H9 (cell line): ENCODE results near the gene RASA4B. TPM values are rescaled to one million over a fixed set of nuclear protein-coding genes. Genes with fewer than 3 reads are reported as not detected.

Experiments
- DNase-seq: peaks from one replicate; pipeline ENCODE4 v3.0.0-alpha.2; 2017
- H2AFZ ChIP-seq: one replicate; pipeline ENCODE4 v1.6.1; 2013; ENCODE audit warnings: mild to moderate bottlenecking, low read length, control low read depth, moderate library complexity
- H2AK5ac ChIP-seq: 2 replicates; pipeline ENCODE4 v1.6.1; 2013; ENCODE audit warnings: low read length, control low read depth, mixed read lengths; ENCODE audit not compliant: insufficient read length
- H2BK120ac ChIP-seq: one replicate; pipeline ENCODE4 v1.6.1; 2013; ENCODE audit warnings: low read depth, mild to moderate bottlenecking, low read length, control low read depth, inconsistent platforms; ENCODE audit not compliant: poor library complexity, severe bottlenecking
- H2BK12ac ChIP-seq: 2 replicates; pipeline ENCODE4 v1.6.1; 2013; ENCODE audit warnings: low read length, control low read depth, mixed read lengths, low read depth; ENCODE audit not compliant: insufficient read length
- H2BK15ac ChIP-seq: 2 replicates; pipeline ENCODE4 v1.6.1; 2013; ENCODE audit warnings: low read depth, low read length, control low read depth
- H2BK20ac ChIP-seq: one replicate; pipeline ENCODE4 v1.6.1; 2013; ENCODE audit warnings: low read depth, mild to moderate bottlenecking, low read length, control low read depth, inconsistent platforms; ENCODE audit not compliant: poor library complexity, severe bottlenecking
- H2BK5ac ChIP-seq: 2 replicates; pipeline ENCODE4 v1.6.1; 2013; ENCODE audit warnings: low read length, control low read depth, mixed read lengths; ENCODE audit not compliant: insufficient read length
- H3K14ac ChIP-seq: 2 replicates; pipeline ENCODE4 v1.6.1; 2013; ENCODE audit warnings: low read length, control low read depth; ENCODE audit not compliant: insufficient read depth
- H3K18ac ChIP-seq: 2 replicates; pipeline ENCODE4 v1.6.1; 2013; ENCODE audit warnings: low read depth, mild to moderate bottlenecking, mixed read lengths, low read length, control low read depth; ENCODE audit not compliant: insufficient read length
- H3K23ac ChIP-seq: 2 replicates; pipeline ENCODE4 v1.6.1; 2013; ENCODE audit warnings: low read length, control low read depth, mixed read lengths, low read depth; ENCODE audit not compliant: insufficient read length
- H3K23me2 ChIP-seq: 2 replicates; pipeline ENCODE4 v1.6.1; 2013; ENCODE audit warnings: low read depth, mild to moderate bottlenecking, mixed read lengths, low read length, control low read depth; ENCODE audit not compliant: insufficient read length, poor library complexity, severe bottlenecking
- H3K27ac ChIP-seq: 2 replicates; pipeline ENCODE4 v1.5.1; 2013; ENCODE audit warnings: low read length, control low read depth, mixed read lengths, low read depth; ENCODE audit not compliant: insufficient read length
- H3K27me3 ChIP-seq: 2 replicates; pipeline ENCODE4 v1.6.1; 2013; ENCODE audit warnings: low read length, control low read depth, inconsistent platforms; ENCODE audit not compliant: insufficient read depth
- H3K4ac ChIP-seq: 2 replicates; pipeline ENCODE4 v1.6.1; 2013; ENCODE audit warnings: low read depth, mild to moderate bottlenecking, control low read depth, inconsistent platforms, low read length, moderate library complexity
- H3K4me1 ChIP-seq: 2 replicates; pipeline ENCODE4 v1.6.1; 2013; ENCODE audit warnings: low read length, control low read depth, inconsistent platforms; ENCODE audit not compliant: insufficient read depth
- H3K4me2 ChIP-seq: 2 replicates; pipeline ENCODE4 v1.6.1; 2013; ENCODE audit warnings: low read length, control low read depth, mixed read lengths; ENCODE audit not compliant: insufficient read length, insufficient read depth
- H3K56ac ChIP-seq: 2 replicates; pipeline ENCODE4 v1.6.1; 2013; ENCODE audit warnings: low read depth, mild to moderate bottlenecking, mixed read lengths, low read length, control low read depth; ENCODE audit not compliant: insufficient read length
- H3K79me1 ChIP-seq: 2 replicates; pipeline ENCODE4 v1.6.1; 2013; ENCODE audit warnings: low read depth, mild to moderate bottlenecking, moderate library complexity, low read length, control low read depth, inconsistent platforms; ENCODE audit not compliant: insufficient read depth, poor library complexity, severe bottlenecking
- H3K79me2 ChIP-seq: 2 replicates; pipeline ENCODE4 v1.6.1; 2013; ENCODE audit warnings: low read length, control low read depth, inconsistent platforms; ENCODE audit not compliant: insufficient read depth
- H3K9ac ChIP-seq: 2 replicates; pipeline ENCODE4 v1.6.1; 2013; ENCODE audit warnings: low read length, control low read depth, mixed read lengths; ENCODE audit not compliant: insufficient read length; ENCODE audit errors: extremely low read depth
- H3K9me3 ChIP-seq: one replicate; pipeline ENCODE4 v1.6.1; 2013; ENCODE audit warnings: low read depth, low read length, inconsistent platforms; ENCODE audit not compliant: control insufficient read depth
- H3T11ph ChIP-seq: one replicate; pipeline ENCODE4 v1.6.1; 2013; ENCODE audit warnings: mild to moderate bottlenecking, low read length, control low read depth, inconsistent platforms
- H4K20me1 ChIP-seq: one replicate; pipeline ENCODE4 v1.6.1; 2013; ENCODE audit not compliant: control insufficient read depth, insufficient read length, insufficient read depth
- H4K5ac ChIP-seq: 2 replicates; pipeline ENCODE4 v1.6.1; 2013; ENCODE audit warnings: low read depth, mild to moderate bottlenecking, mixed read lengths, low read length, control low read depth; ENCODE audit not compliant: insufficient read length
- H4K8ac ChIP-seq: replicated peaks from 2 replicates; pipeline ENCODE4 v1.6.1; 2013; ENCODE audit warnings: low read length, control low read depth, mixed read lengths, low read depth; ENCODE audit not compliant: insufficient read length
- H4K91ac ChIP-seq: 2 replicates; pipeline ENCODE4 v1.6.1; 2013; ENCODE audit warnings: low read depth, mild to moderate bottlenecking, moderate library complexity, mixed read lengths, low read length, control low read depth; ENCODE audit not compliant: insufficient read length
- H3K27ac Mint-ChIP-seq, 3 experiments: 2 replicates in 2 of 3; 3 replicates in 1 of 3; pipeline ENCODE4 v1.8.0; 2020 to 2021; ENCODE audit warnings: mixed read lengths in 3 of 3, mild to moderate bottlenecking in 1 of 3, moderate library complexity in 1 of 3
- H3K27me3 Mint-ChIP-seq: 2 replicates; pipeline ENCODE4 v1.8.0; 2021; ENCODE audit warnings: low read depth, mild to moderate bottlenecking, moderate library complexity, mixed read lengths
- H3K36me3 Mint-ChIP-seq, 3 experiments: 2 replicates in 2 of 3; 3 replicates in 1 of 3; pipeline ENCODE4 v1.8.0; 2020 to 2021; ENCODE audit warnings: low read depth in 3 of 3, mixed read lengths in 3 of 3; ENCODE audit not compliant: insufficient read depth in 1 of 3
- H3K4me1 Mint-ChIP-seq, 2 experiments: 2 replicates each; pipeline ENCODE4 v1.8.0; 2020; ENCODE audit warnings: mixed read lengths in 2 of 2
- H3K4me3 Mint-ChIP-seq, 2 experiments: 2 replicates in 1 of 2; 3 replicates in 1 of 2; pipeline ENCODE4 v1.8.0; 2020 to 2021; ENCODE audit warnings: mild to moderate bottlenecking in 2 of 2, mixed read lengths in 2 of 2, moderate library complexity in 1 of 2
- H3K9me3 Mint-ChIP-seq, 2 experiments: 2 replicates in 1 of 2; 3 replicates in 1 of 2; pipeline ENCODE4 v1.8.0; 2020; ENCODE audit warnings: mild to moderate bottlenecking in 2 of 2, mixed read lengths in 2 of 2, moderate library complexity in 1 of 2
- CTCF ChIP-seq: fragments of 200-600 bp; sonication (generic); conservative IDR thresholded peaks from 3 replicates; pipeline ENCODE4 v1.8.0; 2021; ENCODE audit warnings: antibody characterized with exemption, mild to moderate bottlenecking
- WGBS: extraction: QIAGEN DNeasy Blood & Tissue Kit; methylation state at CpG from one replicate; pipeline ENCODE4 v1.1.7; 2013; ENCODE audit warnings: missing lambda C conversion rate, low lambda C conversion rate, mixed read lengths; ENCODE audit not compliant: insufficient read length; ENCODE audit errors: extremely low coverage; 5-methylcytosine and 5-hydroxymethylcytosine counted together
- total RNA-seq: library from RNA; stranded (reverse); gene quantifications from 2 replicates; pipeline ENCODE4 v1.2.1, GENCODE V29; 2021

RASA4B gene
- total RNA-seq, 1 experiment from 2014 or later: 3.7 TPM

- Histone ChIP-seq H3K4me2 (no peak overlapping the region), H3T11ph (no peak overlapping the region), H2BK12ac (no peak overlapping the region), H2AK5ac (no peak overlapping the region), H3K18ac (no peak overlapping the region), H2AFZ (no peak overlapping the region), H4K20me1 (no peaks in the 10 kb centered on the region), H3K23me2 (no peaks in the 10 kb centered on the region), H2BK120ac (no peak overlapping the region), H2BK20ac (no peak overlapping the region), H2BK15ac (no peak overlapping the region), H3K27ac (no peak overlapping the region), H3K23ac (no peak overlapping the region), H3K56ac (no peak overlapping the region), H4K8ac (no peak overlapping the region), H3K9me3 (no peaks in the 10 kb centered on the region), H3K79me2 (no peaks in the 10 kb centered on the region), H4K91ac (no peak overlapping the region), H3K9ac (no peak overlapping the region), H4K5ac (no peak overlapping the region), H3K14ac (no peak overlapping the region), H3K79me1 (no peaks in the 10 kb centered on the region), H3K4ac (no peak overlapping the region), H2BK5ac (no peak overlapping the region), H3K4me1 (no peaks in the 10 kb centered on the region), H3K27me3 (no peaks in the 10 kb centered on the region)
- H3K9me3 Mint-ChIP-seq: no peaks in the 10 kb centered on the region
- no peak overlapping the region for H3K4me3 Mint-ChIP-seq
- peaks cover 7 to 40% (median 39%) of the 10 kb centered on the region in 3 experiments; a peak in 6 of 7 replicates for H3K36me3 Mint-ChIP-seq
- WGBS: no CpG with 5 or more reads among the region's 10 CpGs
- DNase-seq: no peak
- H3K27me3 Mint-ChIP-seq: no peaks in the 10 kb centered on the region; the same call in 1 of the 2 replicates
- TF ChIP-seq CTCF: no peak
- peak overlapping the region in 1 of 3 experiments; percentile 68; a peak in 1 of 7 replicates for H3K27ac Mint-ChIP-seq
- H3K4me1 Mint-ChIP-seq: peaks cover 4 to 7% of the 10 kb centered on the region in 2 experiments
These were observed 61.2 kb downstream of the RASA4B start for GRCh38 chr7:102456327-102456726.
